PC-3 (cell line): ENCODE measurements around the gene CAMK1D. TPM values are rescaled to one million over a fixed set of nuclear protein-coding genes. Genes with fewer than 3 reads are reported as not detected.

ENCODE experiments used
- ATAC-seq: fragments of 200-7000 bp; cut with Tn5 transposase; 2 replicates; pipeline ENCODE4 v1.9.1; 2020; ENCODE audit warnings: mild to moderate bottlenecking, moderate library complexity
- BruUV-seq: library from RNA; stranded (reverse); fragments of 400-500 nt; replicated peaks from 2 replicates; lab custom pipeline; 2021; lab: Mats Ljungman, UMichigan
- CTCF ChIA-PET: fragments of 300-600 bp; sonication (Branson Sonifier 250); formaldehyde crosslinking; loops from one replicate; lab custom pipeline; 2022; ENCODE audit warnings: antibody characterized with exemption; lab: Charles Lee
- POLR2A ChIA-PET: fragments of 300-600 bp; sonication (Branson Sonifier 250); formaldehyde crosslinking; loops from one replicate; lab custom pipeline; 2022; ENCODE audit warnings: antibody characterized with exemption; ENCODE audit not compliant: unreplicated experiment; lab: Charles Lee
- DNase-seq: peaks from one replicate; pipeline ENCODE4 v3.0.0-alpha.2; 2015
- H2AFZ ChIP-seq: fragments of 300-600 bp; sonication (generic); 2 replicates; pipeline ENCODE4 v1.6.0; 2016; ENCODE audit warnings: antibody characterized with exemption, low read length
- H3F3A ChIP-seq: fragments of 300-600 bp; sonication (generic); one replicate; pipeline ENCODE4 v1.6.0; 2017; ENCODE audit warnings: antibody characterized with exemption, low read length, control low read depth, mild to moderate bottlenecking; ENCODE audit not compliant: unreplicated experiment
- H3K27ac ChIP-seq: fragments of 300-600 bp; sonication (generic); 2 replicates; pipeline ENCODE4 v1.5.1; 2016; ENCODE audit warnings: mild to moderate bottlenecking, low read length
- H3K27me3 ChIP-seq: fragments of 300-600 bp; sonication (generic); 2 replicates; pipeline ENCODE4 v1.6.1; 2016; ENCODE audit warnings: low read length, mixed read lengths
- H3K36me3 ChIP-seq: fragments of 300-600 bp; sonication (generic); 2 replicates; pipeline ENCODE4 v1.6.1; 2016; ENCODE audit warnings: low read depth, mixed run types, low read length, mixed read lengths
- H3K4me1 ChIP-seq: fragments of 300-600 bp; sonication (generic); 2 replicates; pipeline ENCODE4 v1.5.1; 2016; ENCODE audit warnings: low read length; ENCODE audit not compliant: insufficient read depth
- H3K4me2 ChIP-seq: fragments of 300-600 bp; sonication (generic); 2 replicates; pipeline ENCODE4 v1.6.0; 2016; ENCODE audit warnings: low read length
- H3K4me3 ChIP-seq: fragments of 300-600 bp; sonication (generic); 2 replicates; pipeline ENCODE4 v1.5.1; 2016; ENCODE audit warnings: mild to moderate bottlenecking, low read length, mixed read lengths
- H3K79me2 ChIP-seq: fragments of 300-600 bp; sonication (generic); 2 replicates; pipeline ENCODE4 v1.6.1; 2017; ENCODE audit warnings: low read length, mixed read lengths
- H3K9ac ChIP-seq: fragments of 300-600 bp; sonication (generic); 2 replicates; pipeline ENCODE4 v1.6.0; 2016; ENCODE audit warnings: mild to moderate bottlenecking, low read length
- H3K9me2 ChIP-seq: fragments of 300-600 bp; sonication (generic); replicated peaks from 2 replicates; pipeline ENCODE4 v1.6.1; 2016; ENCODE audit warnings: mixed run types, low read length, mixed read lengths
- H3K9me3 ChIP-seq: fragments of 300-600 bp; sonication (generic); 2 replicates; pipeline ENCODE4 v1.6.1; 2016; ENCODE audit warnings: low read length, mixed read lengths
- H4K20me1 ChIP-seq: fragments of 300-600 bp; sonication (generic); 2 replicates; pipeline ENCODE4 v1.6.1; 2016; ENCODE audit warnings: low read length, mixed read lengths
- CTCF ChIP-seq: fragments of 300-600 bp; sonication (generic); conservative IDR thresholded peaks from 2 replicates; pipeline ENCODE4 v1.5.1; 2017; ENCODE audit warnings: antibody characterized with exemption, low read depth, mild to moderate bottlenecking, low read length
- EZH2 ChIP-seq: fragments of 300-600 bp; sonication (generic); IDR thresholded peaks from one replicate; pipeline ENCODE4 v1.6.1; 2017; ENCODE audit warnings: antibody characterized with exemption, mild to moderate bottlenecking, low read length; ENCODE audit not compliant: unreplicated experiment
- EZH2phosphoT487 ChIP-seq: fragments of 300-600 bp; sonication (generic); IDR thresholded peaks from 2 replicates; pipeline ENCODE4 v1.6.1; 2018; ENCODE audit warnings: mild to moderate bottlenecking, antibody characterized with exemption, low read length, borderline replicate concordance
- intact Hi-C: fragments of 100-400 bp; cut with micrococcal nuclease; formaldehyde crosslinking; loops from 2 replicates; pipeline ENCODE4 v1.9.0; 2023
- total RNA-seq: library from RNA; depleted of rRNA; stranded (reverse); fragments of >200 nt; gene quantifications from 2 replicates; pipeline ENCODE4 v1.2.3, GENCODE V29; 2014

The CAMK1D gene
- total RNA-seq, 1 experiment from 2014 or later: 1.3 TPM

GRCh38 chr10:12561720-12562119 is 212.4 kb downstream of the CAMK1D start:
- Histone ChIP-seq H3K27ac (no peak overlapping the region), H2AFZ (no peak overlapping the region), H3K4me1 (peaks cover 11% of the 10 kb centered on the region), H3K4me2 (no peak overlapping the region), H3F3A (no peaks in the 10 kb centered on the region), H4K20me1 (no peaks in the 10 kb centered on the region), H3K27me3 (no peaks in the 10 kb centered on the region), H3K79me2 (no peaks in the 10 kb centered on the region), H3K9ac (no peak overlapping the region), H3K9me3 (no peaks in the 10 kb centered on the region), H3K9me2 (no peaks in the 10 kb centered on the region), H3K4me3 (no peak overlapping the region), H3K36me3 (no peaks in the 10 kb centered on the region)
- ATAC-seq (no peak), DNase-seq (no peak)
- BruUV-seq: no TSS peak
- intact Hi-C loops: no loop called here
- ChIA-PET CTCF (no interaction called here), POLR2A (no interaction called here)
- no peak for TF ChIP-seq EZH2
- TF ChIP-seq CTCF: no peak
- no peak for TF ChIP-seq EZH2phosphoT487

GRCh38 chr10:12563489-12563888 is 214.1 kb downstream of the CAMK1D start:
- no peak overlapping the region for H3K27ac ChIP-seq
- no peaks in the 10 kb centered on the region for H3F3A ChIP-seq
- no peaks in the 10 kb centered on the region for H3K9me3 ChIP-seq
- no peaks in the 10 kb centered on the region for H3K79me2 ChIP-seq
- intact Hi-C loops: no loop called here
- no peaks in the 10 kb centered on the region for H4K20me1 ChIP-seq
- H3K27me3 ChIP-seq: no peaks in the 10 kb centered on the region
- POLR2A ChIA-PET: no interaction called here
- no TSS peak for BruUV-seq
- no peak overlapping the region for H3K4me2 ChIP-seq
- H3K4me1 ChIP-seq: peaks cover 11% of the 10 kb centered on the region
- H2AFZ ChIP-seq: no peak overlapping the region
- no peak overlapping the region for H3K9ac ChIP-seq
- DNase-seq (no peak), ATAC-seq (no peak)
- H3K36me3 ChIP-seq: no peaks in the 10 kb centered on the region
- H3K9me2 ChIP-seq: no peaks in the 10 kb centered on the region
- no peak for TF ChIP-seq EZH2phosphoT487
- no peak for TF ChIP-seq CTCF
- no peak for TF ChIP-seq EZH2
- no peak overlapping the region for H3K4me3 ChIP-seq
- CTCF ChIA-PET: interaction anchor here (0.6 kb wide), 1 partner anchor 718 kb away, joined by 5 read pairs; no protein-coding TSS in a partner anchor

GRCh38 chr10:12564173-12564572 is 214.8 kb downstream of the CAMK1D start:
- DNase-seq (peak; percentile 34), ATAC-seq (peak; percentile 63)
- TF ChIP-seq CTCF (no peak), EZH2phosphoT487 (no peak), EZH2 (no peak)
- no peak overlapping the region for H3K9ac ChIP-seq
- no peaks in the 10 kb centered on the region for H3K36me3 ChIP-seq
- H3K4me3 ChIP-seq: no peak overlapping the region
- peaks cover 11% of the 10 kb centered on the region for H3K4me1 ChIP-seq
- H3F3A ChIP-seq: no peaks in the 10 kb centered on the region
- intact Hi-C loops: no loop called here
- POLR2A ChIA-PET: interaction anchor here (0.6 to 0.7 kb wide), 2 partner anchors 133 to 143 kb away, joined by 3 to 6 read pairs; no protein-coding TSS in a partner anchor
- no peaks in the 10 kb centered on the region for H3K9me2 ChIP-seq
- H4K20me1 ChIP-seq: no peaks in the 10 kb centered on the region
- no peaks in the 10 kb centered on the region for H3K9me3 ChIP-seq
- H3K79me2 ChIP-seq: no peaks in the 10 kb centered on the region
- H3K27ac ChIP-seq: no peak overlapping the region
- H3K27me3 ChIP-seq: no peaks in the 10 kb centered on the region
- CTCF ChIA-PET: no interaction called here
- BruUV-seq: no TSS peak
- no peak overlapping the region for H3K4me2 ChIP-seq
- no peak overlapping the region for H2AFZ ChIP-seq
